GM23338 (cell line): ENCODE data around the gene ZG16B. TPM values are rescaled to one million over a fixed set of nuclear protein-coding genes. Genes with fewer than 3 reads are reported as not detected.

Experiments
- ATAC-seq: fragments of 200-7000 bp; cut with Tn5 transposase; 3 replicates; pipeline ENCODE4 v1.9.1; 2020
- DNase-seq: peaks from one replicate; pipeline ENCODE4 v3.0.0-alpha.2; 2015; ENCODE audit warnings: low spot score
- H2AFZ ChIP-seq: fragments of 200-600 bp; sonication (generic); 2 replicates; pipeline ENCODE4 v1.8.0; 2016; ENCODE audit warnings: antibody characterized with exemption, mild to moderate bottlenecking, moderate library complexity
- H3F3A ChIP-seq: fragments of 200-600 bp; sonication (generic); replicated peaks from 2 replicates; pipeline ENCODE4 v1.8.0; 2017; ENCODE audit warnings: antibody characterized with exemption, mixed run types, low read depth
- H3K27ac ChIP-seq: fragments of 200-600 bp; sonication (generic); 2 replicates; pipeline ENCODE4 v1.6.1; 2016; ENCODE audit warnings: low read depth
- H3K27me3 ChIP-seq: fragments of 200-600 bp; sonication (generic); 2 replicates; pipeline ENCODE4 v1.8.0; 2016; ENCODE audit warnings: mild to moderate bottlenecking, mixed run types, moderate library complexity; ENCODE audit not compliant: insufficient read depth
- H3K36me3 ChIP-seq: fragments of 200-600 bp; sonication (generic); 2 replicates; pipeline ENCODE4 v1.8.0; 2016; ENCODE audit warnings: mild to moderate bottlenecking; ENCODE audit not compliant: insufficient read depth
- H3K4me1 ChIP-seq: fragments of 200-600 bp; sonication (generic); 2 replicates; pipeline ENCODE4 v1.8.0; 2016; ENCODE audit warnings: mild to moderate bottlenecking, moderate library complexity; ENCODE audit not compliant: insufficient read depth
- H3K4me2 ChIP-seq: fragments of 200-600 bp; sonication (generic); 2 replicates; pipeline ENCODE4 v1.7.1; 2017; ENCODE audit warnings: mixed run types
- H3K4me3 ChIP-seq: fragments of 200-600 bp; sonication (generic); 2 replicates; pipeline ENCODE4 v1.6.1; 2016; ENCODE audit warnings: mixed run types
- H3K79me2 ChIP-seq: fragments of 200-600 bp; sonication (generic); replicated peaks from 2 replicates; pipeline ENCODE4 v1.8.0; 2017; ENCODE audit warnings: mild to moderate bottlenecking; ENCODE audit not compliant: insufficient read depth
- H3K9me2 ChIP-seq: fragments of 200-600 bp; sonication (generic); 2 replicates; pipeline ENCODE4 v1.8.0; 2017; ENCODE audit not compliant: insufficient read depth
- H4K20me1 ChIP-seq: fragments of 200-600 bp; sonication (generic); replicated peaks from 2 replicates; pipeline ENCODE4 v1.8.0; 2017; ENCODE audit warnings: mild to moderate bottlenecking; ENCODE audit not compliant: insufficient read depth
- H3K27ac Mint-ChIP-seq: 2 replicates; pipeline ENCODE4 v1.8.0; 2020; ENCODE audit warnings: inconsistent platforms, mild to moderate bottlenecking, moderate library complexity, mixed read lengths
- H3K27me3 Mint-ChIP-seq: 3 replicates; pipeline ENCODE4 v1.8.0; 2022; ENCODE audit warnings: low read depth, mild to moderate bottlenecking, moderate library complexity, mixed read lengths, inconsistent platforms; ENCODE audit not compliant: insufficient read depth, poor library complexity
- H3K36me3 Mint-ChIP-seq: 3 replicates; pipeline ENCODE4 v1.8.0; 2021; ENCODE audit warnings: low read depth, mild to moderate bottlenecking, inconsistent platforms, moderate library complexity, mixed read lengths
- H3K4me1 Mint-ChIP-seq: 3 replicates; pipeline ENCODE4 v1.8.0; 2020; ENCODE audit warnings: mild to moderate bottlenecking, inconsistent platforms, mixed read lengths
- H3K4me3 Mint-ChIP-seq: 3 replicates; pipeline ENCODE4 v1.8.0; 2021; ENCODE audit warnings: moderate library complexity, mild to moderate bottlenecking, inconsistent platforms, mixed read lengths
- H3K9me3 Mint-ChIP-seq: 3 replicates; pipeline ENCODE4 v1.8.0; 2020; ENCODE audit warnings: moderate library complexity, mild to moderate bottlenecking, inconsistent platforms, mixed read lengths
- EZH2phosphoT487 ChIP-seq: fragments of 200-600 bp; sonication (generic); IDR thresholded peaks from one replicate; pipeline ENCODE4 v1.8.1; 2018; ENCODE audit warnings: antibody characterized with exemption; ENCODE audit not compliant: unreplicated experiment
- JUNB ChIP-seq: IDR thresholded peaks from one replicate; pipeline ENCODE4 v1.6.1; 2016; ENCODE audit warnings: antibody characterized with exemption; ENCODE audit not compliant: unreplicated experiment
- NANOG ChIP-seq: IDR thresholded peaks from 2 replicates; pipeline ENCODE4 v1.6.1; 2016; ENCODE audit warnings: antibody characterized with exemption, borderline replicate concordance
- POLR2AphosphoS5 ChIP-seq: IDR thresholded peaks from 2 replicates; pipeline ENCODE4 v1.6.1; 2016; ENCODE audit warnings: antibody characterized with exemption, low read depth
- ZNF114 ChIP-seq: fragments of 250-450 bp; sonication (Bioruptor Pico); IDR thresholded peaks from 2 replicates; pipeline ENCODE4 v1.5.0; 2020; ENCODE audit warnings: mild to moderate bottlenecking, moderate library complexity
- polyA plus RNA-seq: library from polyadenylated mRNA; unstranded; fragments of >200 nt; fragmentation: Nextera tagmentation; extraction: Ambion mirVana; gene quantifications from 2 replicates; pipeline ENCODE4 v1.2.1, GENCODE V29; 2016
- total RNA-seq: library from RNA; depleted of rRNA; stranded (reverse); fragments of >200 nt; shearing (Covaris generic); gene quantifications from 2 replicates; pipeline ENCODE4 v1.2.3, GENCODE V29; 2014
- TF ChIP-seq, protein P1 (sequence below): IDR thresholded peaks from one replicate; pipeline ENCODE4 v1.6.1; 2018; ENCODE audit warnings: antibody characterized with exemption; ENCODE audit not compliant: unreplicated experiment
- TF ChIP-seq, protein P2 (sequence below), 2 experiments: fragments of 200-600 bp in 1 of 2; sonication (generic) in 1 of 2; conservative IDR thresholded peaks; 2 replicates each; pipeline versions ENCODE4 v1.5.1 to v1.6.1; 2016 to 2017; ENCODE audit warnings: antibody characterized with exemption in 2 of 2, low read depth in 2 of 2, mild to moderate bottlenecking in 2 of 2, moderate library complexity in 1 of 2
- TF ChIP-seq, protein P3 (sequence below): fragments of 250-450 bp; sonication (Bioruptor Pico); IDR thresholded peaks from 2 replicates; pipeline ENCODE4 v1.5.0; 2020; ENCODE audit warnings: mild to moderate bottlenecking, moderate library complexity
- TF ChIP-seq, protein P4 (sequence below): IDR thresholded peaks from 2 replicates; pipeline ENCODE4 v1.6.1; 2016; ENCODE audit warnings: antibody characterized with exemption

ZG16B gene
- total and polyA plus RNA-seq, 2 experiments from 2014 or later: not detected

DNA sequence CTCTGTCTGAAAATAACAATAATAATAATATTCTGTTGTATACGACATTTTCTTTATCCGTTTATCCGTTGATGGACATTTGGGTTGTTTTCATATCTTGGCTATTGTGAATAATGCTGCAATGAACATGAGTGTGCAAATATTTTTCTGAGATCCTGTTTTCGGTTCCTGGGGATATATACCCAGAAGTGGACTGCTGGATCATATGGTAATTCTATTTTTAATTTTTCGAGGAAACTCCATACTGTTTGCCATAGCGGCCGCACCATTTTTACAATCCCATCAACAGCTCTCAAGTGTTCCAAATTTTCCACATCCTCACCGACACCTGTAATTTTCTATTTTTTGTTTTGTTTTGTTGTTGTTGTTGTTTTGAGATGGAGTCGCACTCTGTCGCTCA is 37.2 kb upstream of the ZG16B start (continued):
- TF ChIP-seq, protein P1, sequence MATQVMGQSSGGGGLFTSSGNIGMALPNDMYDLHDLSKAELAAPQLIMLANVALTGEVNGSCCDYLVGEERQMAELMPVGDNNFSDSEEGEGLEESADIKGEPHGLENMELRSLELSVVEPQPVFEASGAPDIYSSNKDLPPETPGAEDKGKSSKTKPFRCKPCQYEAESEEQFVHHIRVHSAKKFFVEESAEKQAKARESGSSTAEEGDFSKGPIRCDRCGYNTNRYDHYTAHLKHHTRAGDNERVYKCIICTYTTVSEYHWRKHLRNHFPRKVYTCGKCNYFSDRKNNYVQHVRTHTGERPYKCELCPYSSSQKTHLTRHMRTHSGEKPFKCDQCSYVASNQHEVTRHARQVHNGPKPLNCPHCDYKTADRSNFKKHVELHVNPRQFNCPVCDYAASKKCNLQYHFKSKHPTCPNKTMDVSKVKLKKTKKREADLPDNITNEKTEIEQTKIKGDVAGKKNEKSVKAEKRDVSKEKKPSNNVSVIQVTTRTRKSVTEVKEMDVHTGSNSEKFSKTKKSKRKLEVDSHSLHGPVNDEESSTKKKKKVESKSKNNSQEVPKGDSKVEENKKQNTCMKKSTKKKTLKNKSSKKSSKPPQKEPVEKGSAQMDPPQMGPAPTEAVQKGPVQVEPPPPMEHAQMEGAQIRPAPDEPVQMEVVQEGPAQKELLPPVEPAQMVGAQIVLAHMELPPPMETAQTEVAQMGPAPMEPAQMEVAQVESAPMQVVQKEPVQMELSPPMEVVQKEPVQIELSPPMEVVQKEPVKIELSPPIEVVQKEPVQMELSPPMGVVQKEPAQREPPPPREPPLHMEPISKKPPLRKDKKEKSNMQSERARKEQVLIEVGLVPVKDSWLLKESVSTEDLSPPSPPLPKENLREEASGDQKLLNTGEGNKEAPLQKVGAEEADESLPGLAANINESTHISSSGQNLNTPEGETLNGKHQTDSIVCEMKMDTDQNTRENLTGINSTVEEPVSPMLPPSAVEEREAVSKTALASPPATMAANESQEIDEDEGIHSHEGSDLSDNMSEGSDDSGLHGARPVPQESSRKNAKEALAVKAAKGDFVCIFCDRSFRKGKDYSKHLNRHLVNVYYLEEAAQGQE: no peak
- TF ChIP-seq, protein P2, sequence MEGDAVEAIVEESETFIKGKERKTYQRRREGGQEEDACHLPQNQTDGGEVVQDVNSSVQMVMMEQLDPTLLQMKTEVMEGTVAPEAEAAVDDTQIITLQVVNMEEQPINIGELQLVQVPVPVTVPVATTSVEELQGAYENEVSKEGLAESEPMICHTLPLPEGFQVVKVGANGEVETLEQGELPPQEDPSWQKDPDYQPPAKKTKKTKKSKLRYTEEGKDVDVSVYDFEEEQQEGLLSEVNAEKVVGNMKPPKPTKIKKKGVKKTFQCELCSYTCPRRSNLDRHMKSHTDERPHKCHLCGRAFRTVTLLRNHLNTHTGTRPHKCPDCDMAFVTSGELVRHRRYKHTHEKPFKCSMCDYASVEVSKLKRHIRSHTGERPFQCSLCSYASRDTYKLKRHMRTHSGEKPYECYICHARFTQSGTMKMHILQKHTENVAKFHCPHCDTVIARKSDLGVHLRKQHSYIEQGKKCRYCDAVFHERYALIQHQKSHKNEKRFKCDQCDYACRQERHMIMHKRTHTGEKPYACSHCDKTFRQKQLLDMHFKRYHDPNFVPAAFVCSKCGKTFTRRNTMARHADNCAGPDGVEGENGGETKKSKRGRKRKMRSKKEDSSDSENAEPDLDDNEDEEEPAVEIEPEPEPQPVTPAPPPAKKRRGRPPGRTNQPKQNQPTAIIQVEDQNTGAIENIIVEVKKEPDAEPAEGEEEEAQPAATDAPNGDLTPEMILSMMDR (conservative IDR thresholded peaks at IDR 0.05; ENCODE audit: low read depth in 2 of 2): no peak
- TF ChIP-seq JUNB: no peak

DNA sequence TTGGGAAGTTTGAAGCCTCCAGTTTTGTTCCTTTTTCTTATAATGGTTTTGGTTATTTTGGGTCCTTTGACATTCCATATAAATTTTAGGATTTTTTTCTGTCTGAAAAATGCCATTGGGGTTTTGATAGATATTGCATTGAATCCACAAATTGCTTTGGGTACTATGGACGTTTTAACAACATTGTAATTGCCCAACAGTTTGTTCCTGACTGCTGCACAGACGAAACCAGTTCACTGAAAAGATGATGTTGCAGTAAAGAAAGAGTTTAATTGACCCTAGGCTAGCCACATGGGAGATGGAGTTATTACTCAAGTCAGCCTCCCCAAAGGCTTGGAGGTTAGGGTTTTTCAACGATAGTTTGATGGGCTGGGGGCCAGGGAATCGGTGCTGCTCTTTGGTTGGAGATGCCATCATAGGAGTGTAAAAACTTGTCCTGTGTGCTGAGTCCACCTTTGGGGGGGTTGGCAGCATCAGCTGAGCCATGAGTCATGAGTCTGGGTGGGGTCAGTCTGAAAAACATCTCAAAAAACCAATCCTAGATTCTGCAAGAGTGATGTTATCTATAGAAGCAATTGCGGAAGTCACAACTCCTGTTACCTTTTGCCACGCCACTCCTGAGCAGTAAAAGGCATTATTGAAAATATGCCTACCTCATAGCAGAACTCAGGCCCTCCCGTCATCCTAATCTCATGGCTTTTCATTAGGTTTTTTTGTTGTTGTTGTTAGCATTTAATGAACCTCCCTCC is 34.5 kb upstream of the ZG16B start:
- Histone ChIP-seq H3K4me1 (no peaks in the 10 kb centered on the region), H3K79me2 (no peaks in the 10 kb centered on the region), H3K36me3 (no peaks in the 10 kb centered on the region), H3K27me3 (no peaks in the 10 kb centered on the region), H3K9me2 (no peaks in the 10 kb centered on the region), H3K4me2 (no peak overlapping the region), H4K20me1 (no peaks in the 10 kb centered on the region), H2AFZ (no peak overlapping the region), H3K4me3 (no peak overlapping the region), H3K27ac (no peak overlapping the region), H3F3A (no peaks in the 10 kb centered on the region)
- Mint-ChIP-seq H3K27me3 (peaks cover 9% of the 10 kb centered on the region), H3K4me1 (no peaks in the 10 kb centered on the region), H3K27ac (no peak overlapping the region), H3K36me3 (no peaks in the 10 kb centered on the region), H3K9me3 (no peaks in the 10 kb centered on the region), H3K4me3 (no peak overlapping the region)
- no peak for DNase-seq
- ATAC-seq: no peak
- TF ChIP-seq POLR2AphosphoS5 (no peak), JUNB (no peak), EZH2phosphoT487 (no peak), NANOG (no peak), ZNF114 (CRISPR knock-in tag) (no peak)
- TF ChIP-seq, protein P2 (conservative IDR thresholded peaks at IDR 0.05; ENCODE audit: low read depth in 2 of 2): no peak
- TF ChIP-seq, protein P3, sequence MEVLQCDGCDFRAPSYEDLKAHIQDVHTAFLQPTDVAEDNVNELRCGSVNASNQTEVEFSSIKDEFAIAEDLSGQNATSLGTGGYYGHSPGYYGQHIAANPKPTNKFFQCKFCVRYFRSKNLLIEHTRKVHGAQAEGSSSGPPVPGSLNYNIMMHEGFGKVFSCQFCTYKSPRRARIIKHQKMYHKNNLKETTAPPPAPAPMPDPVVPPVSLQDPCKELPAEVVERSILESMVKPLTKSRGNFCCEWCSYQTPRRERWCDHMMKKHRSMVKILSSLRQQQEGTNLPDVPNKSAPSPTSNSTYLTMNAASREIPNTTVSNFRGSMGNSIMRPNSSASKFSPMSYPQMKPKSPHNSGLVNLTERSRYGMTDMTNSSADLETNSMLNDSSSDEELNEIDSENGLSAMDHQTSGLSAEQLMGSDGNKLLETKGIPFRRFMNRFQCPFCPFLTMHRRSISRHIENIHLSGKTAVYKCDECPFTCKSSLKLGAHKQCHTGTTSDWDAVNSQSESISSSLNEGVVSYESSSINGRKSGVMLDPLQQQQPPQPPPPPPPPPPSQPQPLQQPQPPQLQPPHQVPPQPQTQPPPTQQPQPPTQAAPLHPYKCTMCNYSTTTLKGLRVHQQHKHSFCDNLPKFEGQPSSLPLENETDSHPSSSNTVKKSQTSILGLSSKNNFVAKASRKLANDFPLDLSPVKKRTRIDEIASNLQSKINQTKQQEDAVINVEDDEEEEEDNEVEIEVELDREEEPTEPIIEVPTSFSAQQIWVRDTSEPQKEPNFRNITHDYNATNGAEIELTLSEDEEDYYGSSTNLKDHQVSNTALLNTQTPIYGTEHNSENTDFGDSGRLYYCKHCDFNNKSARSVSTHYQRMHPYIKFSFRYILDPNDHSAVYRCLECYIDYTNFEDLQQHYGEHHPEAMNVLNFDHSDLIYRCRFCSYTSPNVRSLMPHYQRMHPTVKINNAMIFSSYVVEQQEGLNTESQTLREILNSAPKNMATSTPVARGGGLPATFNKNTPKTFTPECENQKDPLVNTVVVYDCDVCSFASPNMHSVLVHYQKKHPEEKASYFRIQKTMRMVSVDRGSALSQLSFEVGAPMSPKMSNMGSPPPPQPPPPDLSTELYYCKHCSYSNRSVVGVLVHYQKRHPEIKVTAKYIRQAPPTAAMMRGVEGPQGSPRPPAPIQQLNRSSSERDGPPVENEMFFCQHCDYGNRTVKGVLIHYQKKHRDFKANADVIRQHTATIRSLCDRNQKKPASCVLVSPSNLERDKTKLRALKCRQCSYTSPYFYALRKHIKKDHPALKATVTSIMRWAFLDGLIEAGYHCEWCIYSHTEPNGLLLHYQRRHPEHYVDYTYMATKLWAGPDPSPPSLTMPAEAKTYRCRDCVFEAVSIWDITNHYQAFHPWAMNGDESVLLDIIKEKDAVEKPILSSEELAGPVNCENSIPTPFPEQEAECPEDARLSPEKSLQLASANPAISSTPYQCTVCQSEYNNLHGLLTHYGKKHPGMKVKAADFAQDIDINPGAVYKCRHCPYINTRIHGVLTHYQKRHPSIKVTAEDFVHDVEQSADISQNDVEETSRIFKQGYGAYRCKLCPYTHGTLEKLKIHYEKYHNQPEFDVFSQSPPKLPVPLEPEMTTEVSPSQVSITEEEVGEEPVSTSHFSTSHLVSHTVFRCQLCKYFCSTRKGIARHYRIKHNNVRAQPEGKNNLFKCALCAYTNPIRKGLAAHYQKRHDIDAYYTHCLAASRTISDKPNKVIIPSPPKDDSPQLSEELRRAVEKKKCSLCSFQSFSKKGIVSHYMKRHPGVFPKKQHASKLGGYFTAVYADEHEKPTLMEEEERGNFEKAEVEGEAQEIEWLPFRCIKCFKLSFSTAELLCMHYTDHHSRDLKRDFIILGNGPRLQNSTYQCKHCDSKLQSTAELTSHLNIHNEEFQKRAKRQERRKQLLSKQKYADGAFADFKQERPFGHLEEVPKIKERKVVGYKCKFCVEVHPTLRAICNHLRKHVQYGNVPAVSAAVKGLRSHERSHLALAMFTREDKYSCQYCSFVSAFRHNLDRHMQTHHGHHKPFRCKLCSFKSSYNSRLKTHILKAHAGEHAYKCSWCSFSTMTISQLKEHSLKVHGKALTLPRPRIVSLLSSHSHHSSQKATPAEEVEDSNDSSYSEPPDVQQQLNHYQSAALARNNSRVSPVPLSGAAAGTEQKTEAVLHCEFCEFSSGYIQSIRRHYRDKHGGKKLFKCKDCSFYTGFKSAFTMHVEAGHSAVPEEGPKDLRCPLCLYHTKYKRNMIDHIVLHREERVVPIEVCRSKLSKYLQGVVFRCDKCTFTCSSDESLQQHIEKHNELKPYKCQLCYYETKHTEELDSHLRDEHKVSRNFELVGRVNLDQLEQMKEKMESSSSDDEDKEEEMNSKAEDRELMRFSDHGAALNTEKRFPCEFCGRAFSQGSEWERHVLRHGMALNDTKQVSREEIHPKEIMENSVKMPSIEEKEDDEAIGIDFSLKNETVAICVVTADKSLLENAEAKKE: no peak
- TF ChIP-seq, protein P4, sequence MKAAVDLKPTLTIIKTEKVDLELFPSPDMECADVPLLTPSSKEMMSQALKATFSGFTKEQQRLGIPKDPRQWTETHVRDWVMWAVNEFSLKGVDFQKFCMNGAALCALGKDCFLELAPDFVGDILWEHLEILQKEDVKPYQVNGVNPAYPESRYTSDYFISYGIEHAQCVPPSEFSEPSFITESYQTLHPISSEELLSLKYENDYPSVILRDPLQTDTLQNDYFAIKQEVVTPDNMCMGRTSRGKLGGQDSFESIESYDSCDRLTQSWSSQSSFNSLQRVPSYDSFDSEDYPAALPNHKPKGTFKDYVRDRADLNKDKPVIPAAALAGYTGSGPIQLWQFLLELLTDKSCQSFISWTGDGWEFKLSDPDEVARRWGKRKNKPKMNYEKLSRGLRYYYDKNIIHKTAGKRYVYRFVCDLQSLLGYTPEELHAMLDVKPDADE: no peak
